SK-N-MC (cell line): ENCODE results near the gene CYP4V2.

ENCODE experiments used
- EZH2 ChIP-seq: fragments of 200-600 bp; sonication (generic); IDR thresholded peaks from one replicate; pipeline ENCODE4 v1.6.1; 2017; ENCODE audit warnings: antibody characterized with exemption
- FOXP2 ChIP-seq: optimal IDR thresholded peaks from 2 replicates; pipeline ENCODE3; 2011; ENCODE audit warnings: mild to moderate bottlenecking, moderate library complexity; ENCODE audit not compliant: insufficient read depth; ENCODE audit errors: extremely low read length, control extremely low read depth
- POLR2AphosphoS5 ChIP-seq: IDR thresholded peaks from 2 replicates; pipeline ENCODE4 v1.6.1; 2012; ENCODE audit warnings: mild to moderate bottlenecking, low read depth, low read length, borderline replicate concordance

GRCh38 chr4:186158021-186158813, 33.1 kb upstream of the CYP4V2 start:
- TF ChIP-seq EZH2 (no peak), POLR2AphosphoS5 (no peak), FOXP2 (no peak)
